Spleen (tissue), 11 donors: ENCODE results near the gene SLC35F5. TPM values are rescaled to one million over a fixed set of nuclear protein-coding genes. Genes with fewer than 3 reads are reported as not detected.
"Not testable (repeated sequence)": the region's sequence is repeated elsewhere in the genome, so short reads cannot be mapped to it uniquely, and the experiment has no call there.

Experiments used
- DNase-seq: peaks from one replicate; pipeline ENCODE4 v3.0.0-alpha.2; 2020
- H3K27ac ChIP-seq, 8 donors: fragments of 200-600 bp; sonication (generic) in 7 of 8; 1 replicate in 4 of 8; 2 replicates in 4 of 8; pipeline versions ENCODE4 v1.5.0 to v1.8.0; 2016 to 2021; ENCODE audit warnings: inconsistent platforms in 4 of 8, mild to moderate bottlenecking in 4 of 8, moderate library complexity in 1 of 8
- H3K27me3 ChIP-seq, 7 donors: fragments of 200-600 bp; sonication (generic) in 6 of 7; replicated peaks in 1 of 7; 1 replicate in 4 of 7; 2 replicates in 3 of 7; pipeline versions ENCODE4 v1.5.0 to v1.8.0; 2016 to 2021; ENCODE audit warnings: inconsistent platforms in 3 of 7, mild to moderate bottlenecking in 1 of 7
- H3K36me3 ChIP-seq, 6 donors: fragments of 200-600 bp; sonication (generic) in 5 of 6; 1 replicate in 4 of 6; 2 replicates in 2 of 6; pipeline versions ENCODE4 v1.5.0 to v1.8.0; 2016 to 2021; ENCODE audit warnings: inconsistent platforms in 2 of 6
- H3K4me1 ChIP-seq, 6 donors: fragments of 200-600 bp; sonication (generic) in 5 of 6; 1 replicate in 3 of 6; 2 replicates in 3 of 6; pipeline versions ENCODE4 v1.5.0 to v1.8.0; 2016 to 2021; ENCODE audit warnings: inconsistent platforms in 3 of 6
- H3K4me3 ChIP-seq, 8 donors: fragments of 200-600 bp; sonication (generic) in 7 of 8; 1 replicate in 4 of 8; 2 replicates in 4 of 8; pipeline versions ENCODE4 v1.5.0 to v1.8.0; 2016 to 2021; ENCODE audit warnings: inconsistent platforms in 4 of 8, mild to moderate bottlenecking in 4 of 8, moderate library complexity in 2 of 8
- H3K9me3 ChIP-seq, 8 donors: fragments of 200-600 bp; sonication (generic) in 7 of 8; 1 replicate in 4 of 8; 2 replicates in 4 of 8; pipeline versions ENCODE4 v1.5.0 to v1.8.0; 2016 to 2021; ENCODE audit warnings: inconsistent platforms in 4 of 8
- POLR2A ChIP-seq, 3 donors: fragments of 450-650 bp; IDR thresholded peaks; one replicate each; pipeline ENCODE4 v1.5.1; 2017; ENCODE audit warnings: antibody characterized with exemption in 3 of 3, mild to moderate bottlenecking in 1 of 3
- POLR2AphosphoS5 ChIP-seq, 3 donors: sonication (generic); formaldehyde crosslinking; IDR thresholded peaks; one replicate each; pipeline ENCODE4 v1.5.1; 2017; ENCODE audit warnings: antibody characterized with exemption in 3 of 3
- WGBS, 5 donors: extraction: QIAGEN DNeasy Blood & Tissue Kit in 3 of 5; methylation state at CpG; one replicate each; pipeline versions ENCODE4 v1.1.5 to v1.1.7; 2013 to 2018; 5-methylcytosine and 5-hydroxymethylcytosine counted together
- intact Hi-C: fragments of 100-400 bp; cut with DNase I; formaldehyde crosslinking; loops from one replicate; pipeline ENCODE4 v1.15.0; 2023; ENCODE audit warnings: low total_unique reads
- polyA plus RNA-seq, 3 donors: library from polyadenylated mRNA; stranded (reverse); fragments of 200-250 nt; gene quantifications; one replicate each; pipeline ENCODE4 v1.2.1, GENCODE V29; 2013
- total RNA-seq, 7 donors: library from RNA; depleted of rRNA in 3 of 7; stranded (reverse); fragments of >200 nt in 3 of 7; fragmentation: NEBNext Ultra II Directional in 4 of 7; extraction: Animal tissue kit (Norgen Biotek cat#: 25700) in 4 of 7; gene quantifications; one replicate each; pipeline versions ENCODE4 v1.1.0 to v1.2.1, GENCODE V29; 2016 to 2021
- TF ChIP-seq, protein P1 (sequence below), 11 experiments: fragments of 200-600 bp in 7 of 11; fragments of 450-650 bp in 4 of 11; sonication (generic) in 4 of 11; IDR thresholded peaks in 8 of 11; conservative IDR thresholded peaks in 3 of 11; 1 replicate in 7 of 11; 2 replicates in 4 of 11; pipeline versions ENCODE4 v1.4.0 to v1.8.0; 2016 to 2021; ENCODE audit warnings: antibody characterized with exemption in 11 of 11, inconsistent platforms in 4 of 11, mild to moderate bottlenecking in 1 of 11
- donor health status: healthy with polysubstance abuse.
- donor health status: DM: no; HTN: no; CAD: no; lungs with moderate emphysema.
- donor health status: DM: no; HTN: no; CAD: no.
- donor health status: Bipolar disorder and iron deficiency.
- donor health status: healthy.
- donor health status: DM: no; HTN: no; CAD: no.
- donor health status: DM: yes; HTN: yes; CAD: no.

SLC35F5 gene
- total and polyA plus RNA-seq, 10 donors = 10.4 to 104 (median 56.1) TPM

- no peaks in the 10 kb centered on the region for H3K36me3 ChIP-seq
- H3K4me3 ChIP-seq = peak overlapping the region in 1 of 8 donors; percentile 23
- intact Hi-C loops = no loop called here
- H3K4me1 ChIP-seq = peaks cover 0 to 45% (median 23%) of the 10 kb centered on the region in 6 donors
- no peak for TF ChIP-seq POLR2AphosphoS5 (IDR thresholded peaks at IDR 0.05)
- TF ChIP-seq, protein P1, sequence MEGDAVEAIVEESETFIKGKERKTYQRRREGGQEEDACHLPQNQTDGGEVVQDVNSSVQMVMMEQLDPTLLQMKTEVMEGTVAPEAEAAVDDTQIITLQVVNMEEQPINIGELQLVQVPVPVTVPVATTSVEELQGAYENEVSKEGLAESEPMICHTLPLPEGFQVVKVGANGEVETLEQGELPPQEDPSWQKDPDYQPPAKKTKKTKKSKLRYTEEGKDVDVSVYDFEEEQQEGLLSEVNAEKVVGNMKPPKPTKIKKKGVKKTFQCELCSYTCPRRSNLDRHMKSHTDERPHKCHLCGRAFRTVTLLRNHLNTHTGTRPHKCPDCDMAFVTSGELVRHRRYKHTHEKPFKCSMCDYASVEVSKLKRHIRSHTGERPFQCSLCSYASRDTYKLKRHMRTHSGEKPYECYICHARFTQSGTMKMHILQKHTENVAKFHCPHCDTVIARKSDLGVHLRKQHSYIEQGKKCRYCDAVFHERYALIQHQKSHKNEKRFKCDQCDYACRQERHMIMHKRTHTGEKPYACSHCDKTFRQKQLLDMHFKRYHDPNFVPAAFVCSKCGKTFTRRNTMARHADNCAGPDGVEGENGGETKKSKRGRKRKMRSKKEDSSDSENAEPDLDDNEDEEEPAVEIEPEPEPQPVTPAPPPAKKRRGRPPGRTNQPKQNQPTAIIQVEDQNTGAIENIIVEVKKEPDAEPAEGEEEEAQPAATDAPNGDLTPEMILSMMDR (IDR thresholded peaks at IDR 0.05 in 8 of 11, conservative IDR thresholded peaks at IDR 0.05 in 3 of 11) = no peak
- no peak for TF ChIP-seq POLR2A (IDR thresholded peaks at IDR 0.05)
- H3K27ac ChIP-seq = peak overlapping the region in 7 of 8 donors; percentile 27 to 71 (median 47)
- H3K9me3 ChIP-seq = no peaks in the 10 kb centered on the region
- no peak for DNase-seq
- H3K27me3 ChIP-seq = no peaks in the 10 kb centered on the region
- WGBS, 5 donors = 42 to 69% (median 49%) methylated on average over 3 of the region's 3 CpGs
Observed at GRCh38 chr2:113692698-113693428, 63.6 kb downstream of the SLC35F5 start.

DNA sequence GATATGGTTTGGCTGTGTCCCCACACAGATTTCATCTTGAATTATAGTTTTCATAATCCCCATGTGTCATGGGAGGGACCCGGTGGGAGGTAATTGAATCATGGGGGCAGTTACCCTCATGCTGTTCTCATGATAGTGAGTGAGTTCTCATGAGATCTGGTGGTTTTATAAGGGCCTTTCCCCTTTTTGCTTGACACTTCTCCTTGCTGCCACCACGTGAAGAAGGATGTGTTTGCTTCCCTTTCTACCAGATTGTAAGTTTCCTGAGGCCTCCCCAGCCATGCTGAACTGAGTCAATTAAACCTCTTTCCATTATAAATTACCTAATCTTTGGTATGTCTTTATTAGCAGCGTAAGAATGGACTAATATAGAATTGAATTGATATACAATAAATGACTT, 65.6 kb downstream of the SLC35F5 start:
- H3K9me3 ChIP-seq, H3K27me3 ChIP-seq, intact Hi-C loops, H3K4me3 ChIP-seq, DNase-seq, H3K36me3 ChIP-seq: not testable (repeated sequence)
- 40 to 72% (median 49%) methylated on average over 2 to 3 of the region's 3 CpGs for WGBS, 5 donors
- H3K4me1 ChIP-seq = peaks cover 0 to 45% (median 23%) of the 10 kb centered on the region in 6 donors
- H3K27ac ChIP-seq = peak overlapping the region in 1 of 8 donors; percentile 56

DNA sequence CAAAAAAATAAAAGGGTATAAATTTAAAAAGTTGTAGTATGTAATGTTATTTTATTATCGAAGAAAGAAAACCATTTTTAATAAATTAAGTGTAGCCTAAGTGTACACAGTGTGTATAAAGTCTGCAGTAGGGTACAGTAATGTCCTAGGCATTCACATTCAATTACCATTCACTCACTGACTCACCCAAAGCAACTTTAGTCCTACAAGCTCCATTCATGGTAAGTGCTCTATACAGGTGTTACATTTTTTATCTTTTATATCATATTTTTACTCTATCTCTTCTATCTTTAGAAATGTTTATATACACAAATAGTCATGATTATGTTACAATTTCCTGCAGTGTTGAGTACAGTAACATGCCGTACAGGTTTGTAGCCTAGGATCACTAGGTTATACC, 69.9 kb downstream of the SLC35F5 start:
- DNase-seq = no peak
- no peaks in the 10 kb centered on the region for H3K27me3 ChIP-seq
- WGBS, 5 donors = 86 to 98% (median 90%) methylated on average over 2 of the region's 2 CpGs
- no peak overlapping the region for H3K27ac ChIP-seq
- peaks cover 0 to 6% (median 0%) of the 10 kb centered on the region in 6 donors for H3K4me1 ChIP-seq
- no peak overlapping the region for H3K4me3 ChIP-seq
- TF ChIP-seq POLR2AphosphoS5 (IDR thresholded peaks at IDR 0.05) (no peak), POLR2A (IDR thresholded peaks at IDR 0.05) (no peak)
- TF ChIP-seq, protein P1 (IDR thresholded peaks at IDR 0.05 in 8 of 11, conservative IDR thresholded peaks at IDR 0.05 in 3 of 11) = no peak
- no peaks in the 10 kb centered on the region for H3K36me3 ChIP-seq
- no peaks in the 10 kb centered on the region for H3K9me3 ChIP-seq
- intact Hi-C loops = no loop called here

- Histone ChIP-seq H3K36me3 (no peaks in the 10 kb centered on the region), H3K4me3 (no peak overlapping the region), H3K9me3 (no peaks in the 10 kb centered on the region), H3K27ac (no peak overlapping the region), H3K27me3 (no peaks in the 10 kb centered on the region), H3K4me1 (no peaks in the 10 kb centered on the region)
- DNase-seq = no peak
- WGBS, 5 donors = 94 to 97% (median 96%) methylated on average over 8 of the region's 8 CpGs
- intact Hi-C loops = no loop called here
- TF ChIP-seq POLR2A (IDR thresholded peaks at IDR 0.05) (no peak), POLR2AphosphoS5 (IDR thresholded peaks at IDR 0.05) (no peak)
- TF ChIP-seq, protein P1 (IDR thresholded peaks at IDR 0.05 in 8 of 11, conservative IDR thresholded peaks at IDR 0.05 in 3 of 11) = no peak
Observed at GRCh38 chr2:113685471-113685870, 71.0 kb downstream of the SLC35F5 start.
